Body of pancreas (tissue), 4 donors: ENCODE results near the gene TREML1.

Source experiments
- CTCF ChIP-seq, 7 experiments: fragments of 450-650 bp in 4 of 7; fragments of 200-600 bp in 3 of 7; sonication (generic) in 3 of 7; IDR thresholded peaks; one replicate each; pipeline ENCODE4 v1.5.1; 2016 to 2019; ENCODE audit warnings: antibody characterized with exemption in 7 of 7
- POLR2A ChIP-seq, 3 donors: fragments of 450-650 bp; IDR thresholded peaks; one replicate each; pipeline ENCODE4 v1.6.1; 2016; ENCODE audit warnings: antibody characterized with exemption in 3 of 3, mild to moderate bottlenecking in 2 of 3

GRCh38 chr6:41122918-41123317 lies 31.2 kb downstream of the TREML1 start:
- TF ChIP-seq CTCF (IDR thresholded peaks at IDR 0.05): no peak
- no peak for TF ChIP-seq POLR2A (IDR thresholded peaks at IDR 0.05)
